ENCODE results near the gene ZFHX3.

Gene ZFHX3

GRCh38 chr16:72744076-72744793, 303.7 kb downstream of the ZFHX3 start:
- ChIA-PET CTCF (interaction anchor here (0.7 kb wide), 1 partner anchor 252 kb away, joined by 4 read pairs; no protein-coding TSS in a partner anchor), POLR2A (no interaction called here)
- TF ChIP-seq PKNOX1 (IDR thresholded peaks at IDR 0.05) (no peak), ZNF384 (IDR thresholded peaks at IDR 0.05) (no peak), SUZ12 (IDR thresholded peaks at IDR 0.05) (no peak), FOXK2 (IDR thresholded peaks at IDR 0.05) (no peak)
- DNase-seq (ENCODE audit: extremely low spot score), result no peak

DNA sequence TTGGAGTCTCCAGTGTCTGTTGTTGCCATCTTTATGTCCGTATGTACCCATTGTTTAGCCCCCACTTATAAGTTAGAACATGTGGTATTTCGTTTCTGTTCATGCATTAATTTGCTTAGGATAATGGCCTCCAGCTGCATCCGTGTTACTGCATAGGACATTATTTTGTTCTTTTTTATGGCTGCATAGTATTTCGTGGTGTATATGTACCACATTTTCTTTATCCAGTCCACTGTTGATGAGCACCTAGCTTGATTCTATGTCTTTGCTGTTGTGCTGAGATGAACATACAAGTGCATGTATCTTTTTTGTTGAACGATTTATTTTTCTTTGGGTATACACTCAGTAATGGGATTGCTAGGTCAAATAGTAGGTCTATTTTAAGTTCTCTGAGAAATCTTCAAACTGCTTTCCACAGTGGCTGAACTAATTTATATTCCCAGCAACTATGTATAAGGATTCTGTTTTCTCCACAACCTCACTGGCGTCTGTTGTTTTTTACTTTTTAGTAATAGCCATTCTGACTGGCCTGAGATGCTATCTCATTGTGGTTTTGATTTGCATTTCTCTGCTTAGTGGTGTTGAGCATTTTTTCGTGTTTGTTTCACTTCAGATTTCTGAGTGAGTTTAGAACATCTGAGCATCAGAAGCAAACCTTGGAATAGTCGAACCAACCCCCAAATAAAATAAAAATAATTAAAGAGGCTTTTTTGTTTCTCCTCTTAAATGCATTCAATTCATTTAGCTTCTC, 304.7 kb downstream of the ZFHX3 start:
- CTCF ChIA-PET, result no interaction called here
- TF ChIP-seq L3MBTL2 (conservative IDR thresholded peaks at IDR 0.05), result no peak
- TF ChIP-seq ARNT (IDR thresholded peaks at IDR 0.05), result no peak
- TF ChIP-seq LEF1 (IDR thresholded peaks at IDR 0.05; ENCODE audit: borderline replicate concordance), result no peak
- TF ChIP-seq FOXA1 (IDR thresholded peaks at IDR 0.05), result no peak
- no peak for TF ChIP-seq ZNF384 (IDR thresholded peaks at IDR 0.05)
- TF ChIP-seq HDGF (IDR thresholded peaks at IDR 0.05; ENCODE audit: borderline replicate concordance), result no peak
- TF ChIP-seq FOXM1 (IDR thresholded peaks at IDR 0.05; ENCODE audit: borderline replicate concordance), result no peak
- TF ChIP-seq FOXK2 (IDR thresholded peaks at IDR 0.05), result no peak
- TF ChIP-seq SP1 (IDR thresholded peaks at IDR 0.05), result no peak
- TF ChIP-seq ELF4 (IDR thresholded peaks at IDR 0.05), result no peak
- TF ChIP-seq NFRKB (IDR thresholded peaks at IDR 0.05), result no peak
- TF ChIP-seq PKNOX1 (IDR thresholded peaks at IDR 0.05), result no peak
- no peak for TF ChIP-seq BHLHE40 (IDR thresholded peaks at IDR 0.05; ENCODE audit: borderline replicate concordance)
- no peak for TF ChIP-seq CTBP1 (IDR thresholded peaks at IDR 0.05; ENCODE audit: borderline replicate concordance)
- POLR2A ChIA-PET, result no interaction called here
- DNase-seq (ENCODE audit: extremely low spot score), result no peak

- TF ChIP-seq CTBP1 (IDR thresholded peaks at IDR 0.05; ENCODE audit: borderline replicate concordance) (no peak), FOXA1 (IDR thresholded peaks at IDR 0.05) (no peak), SP1 (IDR thresholded peaks at IDR 0.05) (no peak), NFRKB (IDR thresholded peaks at IDR 0.05) (no peak), HDGF (IDR thresholded peaks at IDR 0.05; ENCODE audit: borderline replicate concordance) (no peak), ELF4 (IDR thresholded peaks at IDR 0.05) (no peak), TARDBP (IDR thresholded peaks at IDR 0.05) (no peak), ARNT (IDR thresholded peaks at IDR 0.05) (no peak), FOXK2 (IDR thresholded peaks at IDR 0.05) (no peak), LEF1 (IDR thresholded peaks at IDR 0.05; ENCODE audit: borderline replicate concordance) (no peak), PKNOX1 (IDR thresholded peaks at IDR 0.05) (no peak), SUZ12 (IDR thresholded peaks at IDR 0.05) (no peak), L3MBTL2 (conservative IDR thresholded peaks at IDR 0.05) (no peak), FOXM1 (IDR thresholded peaks at IDR 0.05; ENCODE audit: borderline replicate concordance) (no peak)
- ChIA-PET POLR2A (no interaction called here), CTCF (no interaction called here)
- DNase-seq (ENCODE audit: extremely low spot score), result no peak
Observed at GRCh38 chr16:72740347-72740746, 307.6 kb downstream of the ZFHX3 start.

- ChIA-PET CTCF (interaction anchor here (0.6 kb wide), 1 partner anchor 13 kb away, joined by 3 read pairs; no protein-coding TSS in a partner anchor), POLR2A (no interaction called here)
- DNase-seq (ENCODE audit: extremely low spot score), result no peak
- TF ChIP-seq CTBP1 (IDR thresholded peaks at IDR 0.05; ENCODE audit: borderline replicate concordance) (no peak), SUZ12 (IDR thresholded peaks at IDR 0.05) (no peak), SP1 (IDR thresholded peaks at IDR 0.05) (no peak), FOXA1 (IDR thresholded peaks at IDR 0.05) (no peak), HDGF (IDR thresholded peaks at IDR 0.05; ENCODE audit: borderline replicate concordance) (no peak), NFRKB (IDR thresholded peaks at IDR 0.05) (no peak), TARDBP (IDR thresholded peaks at IDR 0.05) (no peak), LEF1 (IDR thresholded peaks at IDR 0.05; ENCODE audit: borderline replicate concordance) (no peak), ARNT (IDR thresholded peaks at IDR 0.05) (no peak), FOXK2 (IDR thresholded peaks at IDR 0.05) (no peak), FOXM1 (IDR thresholded peaks at IDR 0.05; ENCODE audit: borderline replicate concordance) (no peak), PKNOX1 (IDR thresholded peaks at IDR 0.05) (no peak), L3MBTL2 (conservative IDR thresholded peaks at IDR 0.05) (no peak), ELF4 (IDR thresholded peaks at IDR 0.05) (no peak), BHLHE40 (IDR thresholded peaks at IDR 0.05; ENCODE audit: borderline replicate concordance) (no peak), ZNF384 (IDR thresholded peaks at IDR 0.05) (no peak)
Observed at GRCh38 chr16:72739577-72739976, 308.4 kb downstream of the ZFHX3 start.

DNA sequence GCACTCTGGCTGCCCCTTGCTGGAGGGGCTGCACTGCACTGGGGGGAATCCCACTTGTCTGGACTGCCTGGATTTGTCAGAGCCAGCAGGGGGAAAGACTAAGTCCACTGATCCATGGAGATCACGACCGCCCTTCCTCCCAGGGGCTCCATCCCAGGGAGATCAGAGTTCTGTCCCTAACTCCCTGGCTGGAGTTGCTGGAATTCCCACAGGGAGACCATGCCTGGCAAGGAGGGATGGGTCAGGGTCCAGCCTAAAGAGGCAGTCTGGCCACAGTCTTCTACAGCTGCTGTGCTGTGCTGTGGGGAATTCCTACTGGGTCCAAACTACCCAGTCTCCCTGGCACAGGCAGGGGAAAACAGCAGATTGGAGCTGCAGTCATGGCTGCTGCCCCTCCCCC, 311.9 kb downstream of the ZFHX3 start:
- TF ChIP-seq TARDBP (IDR thresholded peaks at IDR 0.05) (no peak), HDGF (IDR thresholded peaks at IDR 0.05; ENCODE audit: borderline replicate concordance) (no peak), BHLHE40 (IDR thresholded peaks at IDR 0.05; ENCODE audit: borderline replicate concordance) (no peak), PKNOX1 (IDR thresholded peaks at IDR 0.05) (no peak), ELF4 (IDR thresholded peaks at IDR 0.05) (no peak)
- ChIA-PET POLR2A (no interaction called here), CTCF (no interaction called here)
- no peak for DNase-seq (ENCODE audit: extremely low spot score)
